ENCODE measurements around the gene PROZ.

Gene PROZ

DNA sequence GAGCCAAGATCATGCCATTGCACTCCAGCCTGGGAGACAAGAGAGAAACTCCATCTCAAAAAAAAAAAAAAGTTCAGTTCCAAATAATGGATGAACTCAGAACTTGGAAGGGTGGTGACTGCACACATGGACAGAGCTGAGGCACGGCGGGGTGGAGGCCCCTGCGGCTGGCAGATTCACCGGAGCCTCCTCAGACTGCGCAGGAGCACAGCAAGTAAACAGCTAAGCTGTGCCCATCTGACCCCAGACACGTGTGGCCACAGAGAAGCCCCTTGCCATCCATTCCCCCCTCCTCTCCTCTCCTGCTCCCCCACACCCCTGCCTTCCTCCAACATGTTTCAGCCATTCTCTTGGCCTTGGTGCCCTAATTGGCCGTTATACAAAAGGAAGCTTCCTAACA, 15.6 kb upstream of the PROZ start:
- no peak for DNase-seq

DNA sequence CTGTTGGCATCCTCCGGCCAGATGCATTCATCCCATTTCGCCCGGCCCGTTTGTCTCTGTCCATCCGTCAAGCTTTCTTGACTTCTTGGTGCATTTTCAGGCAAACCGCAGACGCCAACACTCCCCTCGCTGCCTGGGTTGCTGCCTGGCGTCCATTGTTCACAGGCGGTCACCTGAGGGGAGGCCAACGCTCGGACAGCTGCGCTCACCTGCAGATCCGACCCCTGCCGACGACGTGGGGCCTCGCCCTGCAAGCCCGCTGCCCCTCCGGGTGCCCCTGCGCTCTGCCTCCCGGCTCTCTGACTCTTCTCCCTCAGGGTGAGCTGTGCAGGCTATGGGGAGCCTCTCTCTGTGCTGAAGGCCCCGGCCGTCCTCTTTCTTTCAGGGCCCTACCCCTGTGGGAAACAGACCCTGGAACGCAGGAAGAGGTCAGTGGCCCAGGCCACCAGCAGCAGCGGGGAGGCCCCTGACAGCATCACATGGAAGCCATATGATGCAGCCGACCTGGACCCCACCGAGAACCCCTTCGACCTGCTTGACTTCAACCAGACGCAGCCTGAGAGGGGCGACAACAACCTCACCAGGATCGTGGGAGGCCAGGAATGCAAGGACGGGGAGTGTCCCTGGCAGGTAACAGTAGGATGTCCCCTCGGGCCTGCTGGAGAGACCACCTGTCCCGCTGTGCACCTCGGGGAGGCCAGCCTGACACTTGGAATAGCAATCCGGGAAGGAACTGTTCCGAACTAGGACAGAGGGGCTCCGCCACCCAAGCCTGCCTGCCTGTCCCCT, 14.8 kb upstream of the PROZ start:
- DNase-seq = no peak

DNA sequence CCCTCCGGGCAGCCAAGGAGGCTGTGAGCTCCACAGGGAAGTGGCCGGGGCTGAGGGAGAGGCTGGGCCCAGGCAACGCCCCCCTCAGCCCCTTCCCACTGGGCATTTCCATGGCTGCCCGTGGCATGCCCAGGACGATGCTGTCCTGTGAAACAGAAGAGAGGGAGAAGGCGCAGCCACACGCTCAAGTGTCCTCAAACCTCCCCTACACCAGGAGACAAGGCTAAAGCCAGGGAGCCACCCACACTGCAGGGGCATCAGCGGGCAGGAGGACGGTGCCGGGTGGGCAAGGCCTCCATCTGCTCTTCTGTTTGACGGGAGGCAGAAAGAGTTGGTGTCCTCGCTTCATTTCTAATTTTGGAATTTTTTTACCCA, 14.2 kb upstream of the PROZ start:
- DNase-seq = no peak

DNA sequence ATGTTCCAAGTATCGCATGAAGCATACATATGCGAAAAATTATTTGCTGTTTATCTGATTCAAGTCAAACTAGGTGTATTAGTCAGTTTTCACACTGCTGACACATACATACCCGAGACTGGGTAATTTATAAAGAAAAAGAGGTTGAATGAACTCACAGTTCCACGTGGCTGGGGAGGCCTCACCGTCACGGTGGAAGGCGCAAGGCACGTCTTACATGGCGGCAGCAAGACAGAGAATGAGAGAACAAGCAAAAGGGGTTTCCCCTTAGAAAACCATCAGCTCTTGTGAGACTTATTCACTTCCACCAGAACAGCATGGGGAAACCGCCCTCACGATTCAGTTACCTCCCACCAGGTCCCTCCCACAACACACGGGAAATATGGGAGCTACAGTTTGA, 13.0 kb upstream of the PROZ start:
- no peak for DNase-seq

DNA sequence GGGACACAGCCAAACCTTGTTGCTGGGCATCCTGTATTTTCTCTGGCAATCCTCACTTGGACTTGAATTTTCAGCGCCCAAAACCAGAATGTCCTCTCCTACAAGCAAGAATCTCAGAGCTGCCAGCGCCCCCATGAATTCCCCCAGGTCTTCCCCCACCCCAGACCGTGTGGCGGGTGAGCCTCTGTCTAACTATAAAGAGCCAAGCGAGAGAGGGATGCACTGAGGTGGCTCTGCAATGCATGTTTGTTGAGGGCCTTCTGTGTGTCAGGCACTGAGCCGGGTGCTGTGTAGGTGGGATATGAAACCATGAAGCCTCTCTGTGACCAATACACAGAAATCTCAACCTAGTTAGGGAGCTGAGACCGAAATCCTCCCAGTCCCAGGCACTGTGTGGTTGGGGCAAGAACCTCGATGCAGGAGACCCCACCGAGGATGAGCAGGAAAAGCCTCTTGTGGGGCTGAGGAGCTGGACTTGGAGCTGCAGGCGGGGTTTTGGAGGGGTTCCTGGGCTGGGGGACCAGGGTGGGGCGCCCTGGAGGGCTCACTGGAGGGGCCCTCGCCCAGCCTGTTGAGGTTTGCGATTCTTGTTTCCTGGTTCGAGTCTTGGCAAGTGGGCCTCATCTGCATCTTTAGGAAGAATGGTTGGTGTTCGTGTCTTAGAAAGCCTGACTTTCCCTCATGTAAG, 12.4 kb upstream of the PROZ start:
- DNase-seq = no peak

DNA sequence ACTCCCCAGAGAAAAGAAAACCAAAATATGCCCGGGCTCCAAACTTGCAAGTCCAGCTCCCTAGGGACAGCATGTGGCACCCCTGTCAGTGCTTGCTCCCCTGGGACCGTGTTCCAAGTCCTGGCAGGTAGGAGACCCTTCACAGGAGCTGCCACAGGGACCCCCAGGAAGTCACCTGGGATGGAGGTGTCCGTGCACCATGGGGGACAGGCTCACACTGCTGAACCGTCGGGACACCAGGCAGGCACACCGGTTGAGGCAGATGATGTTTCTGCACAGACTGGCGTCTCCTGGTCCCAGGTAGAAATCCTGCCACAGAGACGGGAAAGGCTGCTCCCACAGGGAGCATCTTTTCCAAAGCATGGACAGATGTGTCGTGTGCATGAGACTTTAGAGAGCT, 11.7 kb upstream of the PROZ start:
- DNase-seq = no peak

DNA sequence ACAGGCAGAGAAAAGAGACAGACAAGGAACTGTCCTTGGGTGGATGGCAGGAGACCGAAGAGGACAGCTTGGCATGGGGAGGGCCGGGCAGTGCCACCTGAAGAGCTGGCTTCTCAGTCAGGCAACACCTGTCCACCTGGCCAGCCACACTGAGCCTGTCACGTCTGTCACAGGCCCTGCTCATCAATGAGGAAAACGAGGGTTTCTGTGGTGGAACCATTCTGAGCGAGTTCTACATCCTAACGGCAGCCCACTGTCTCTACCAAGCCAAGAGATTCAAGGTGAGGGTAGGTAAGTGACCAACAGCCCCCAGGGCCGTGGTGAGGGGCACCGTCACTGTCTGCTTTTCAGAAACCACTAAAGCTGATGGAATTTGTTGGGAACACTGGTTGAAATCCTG, 11.2 kb upstream of the PROZ start:
- DNase-seq = no peak

DNA sequence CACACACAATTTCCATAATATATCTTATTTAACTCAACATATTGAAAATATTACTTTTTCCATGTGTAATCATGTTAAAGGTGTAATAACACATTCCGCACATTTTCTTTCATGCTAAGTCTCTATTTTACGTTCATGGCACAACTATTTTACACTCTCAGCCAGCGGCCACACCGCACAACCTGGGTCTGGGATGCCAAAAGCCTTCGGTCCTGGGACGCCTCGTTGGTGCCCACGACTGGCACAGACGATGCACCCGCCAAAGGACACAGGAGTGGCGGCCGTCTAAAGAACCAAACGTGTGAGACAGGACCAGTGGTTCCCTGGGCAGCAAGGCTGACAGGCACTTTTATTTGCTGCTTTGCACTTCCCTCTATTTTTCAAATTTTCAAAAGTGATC, 10.0 kb upstream of the PROZ start:
- no peak for DNase-seq

DNA sequence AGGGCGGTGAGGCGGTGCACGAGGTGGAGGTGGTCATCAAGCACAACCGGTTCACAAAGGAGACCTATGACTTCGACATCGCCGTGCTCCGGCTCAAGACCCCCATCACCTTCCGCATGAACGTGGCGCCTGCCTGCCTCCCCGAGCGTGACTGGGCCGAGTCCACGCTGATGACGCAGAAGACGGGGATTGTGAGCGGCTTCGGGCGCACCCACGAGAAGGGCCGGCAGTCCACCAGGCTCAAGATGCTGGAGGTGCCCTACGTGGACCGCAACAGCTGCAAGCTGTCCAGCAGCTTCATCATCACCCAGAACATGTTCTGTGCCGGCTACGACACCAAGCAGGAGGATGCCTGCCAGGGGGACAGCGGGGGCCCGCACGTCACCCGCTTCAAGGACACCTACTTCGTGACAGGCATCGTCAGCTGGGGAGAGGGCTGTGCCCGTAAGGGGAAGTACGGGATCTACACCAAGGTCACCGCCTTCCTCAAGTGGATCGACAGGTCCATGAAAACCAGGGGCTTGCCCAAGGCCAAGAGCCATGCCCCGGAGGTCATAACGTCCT, 9.4 kb upstream of the PROZ start:
- DNase-seq = no peak

DNA sequence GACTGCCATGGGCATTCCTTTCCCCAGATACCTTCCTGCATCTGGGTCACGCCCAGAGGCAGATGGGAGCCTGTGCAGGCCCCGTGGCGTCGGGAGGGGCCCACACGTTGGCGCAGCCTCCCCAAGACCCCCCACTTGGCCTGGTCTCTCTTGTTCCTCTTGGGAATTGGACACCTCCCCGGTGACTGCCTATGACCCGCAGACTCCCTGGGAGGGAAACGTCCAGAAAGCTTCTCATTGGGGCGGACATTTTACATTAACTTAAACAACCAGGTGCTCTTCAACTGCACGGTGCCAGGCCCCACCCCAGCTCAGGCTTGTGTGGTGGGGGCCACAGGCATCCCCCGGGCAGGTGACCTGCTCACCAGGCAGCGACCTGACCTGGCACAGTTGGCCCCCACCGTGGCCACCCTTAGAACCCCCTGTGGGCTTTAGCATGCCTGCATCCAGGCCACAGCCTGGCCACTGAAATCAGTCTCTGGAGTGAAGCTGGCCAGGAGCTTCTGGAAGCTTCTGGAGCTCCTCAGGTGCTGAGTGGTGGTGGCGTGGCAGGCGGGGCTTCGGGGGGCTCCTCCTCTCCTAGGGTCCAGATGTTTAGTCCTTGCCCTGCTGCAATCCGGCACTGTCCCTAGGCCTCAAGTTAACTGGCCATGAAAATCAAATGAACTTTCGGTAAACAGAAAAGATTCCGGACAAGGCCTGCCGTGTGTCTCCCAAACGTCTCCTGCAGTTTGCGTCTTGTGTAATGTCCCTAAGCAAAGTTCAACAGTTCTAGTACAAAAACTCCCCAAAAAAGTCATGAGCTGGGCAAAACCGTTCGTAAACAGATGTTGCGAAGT, 8.5 kb upstream of the PROZ start:
- DNase-seq = no peak

DNA sequence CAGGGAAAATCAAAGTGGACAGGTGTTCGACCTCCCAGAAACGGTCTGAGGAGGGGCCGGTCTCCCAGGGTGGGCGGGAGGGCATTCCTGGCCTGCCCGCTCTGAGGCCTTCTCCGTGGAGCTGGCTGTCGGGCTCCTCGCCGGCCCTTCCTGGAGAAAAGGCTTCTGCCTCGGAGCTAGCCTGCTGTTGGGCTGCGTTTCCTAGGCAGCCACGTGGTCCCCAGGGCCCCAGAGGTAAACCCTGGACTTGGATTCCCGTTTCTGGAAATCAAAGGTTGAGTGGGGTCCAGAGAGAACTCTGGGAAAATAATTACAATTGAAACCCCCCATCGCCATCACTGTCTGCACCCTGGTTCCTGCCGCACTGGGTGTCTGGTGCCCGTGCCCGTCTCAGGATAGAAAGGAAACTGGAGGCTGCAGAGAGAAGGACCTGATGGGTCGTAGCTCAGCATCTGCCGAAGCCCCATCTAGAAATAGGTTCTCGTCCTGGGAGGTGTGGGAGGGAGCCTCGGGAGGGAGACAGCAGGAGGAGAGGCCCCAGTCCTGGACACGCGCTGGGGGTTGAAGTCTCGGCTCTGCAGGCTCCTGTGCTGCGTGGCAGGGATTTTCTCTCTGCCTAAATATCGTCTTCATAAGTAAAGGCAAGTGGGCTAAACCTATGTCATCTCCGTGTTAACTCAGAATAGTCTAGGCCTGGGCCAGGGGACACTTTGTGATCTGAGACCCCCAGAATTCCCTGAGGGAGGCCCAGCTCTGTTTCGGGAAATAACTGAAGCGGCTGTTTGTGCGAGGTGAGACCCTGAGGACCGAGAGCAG, 7.7 kb upstream of the PROZ start:
- DNase-seq = no peak

DNA sequence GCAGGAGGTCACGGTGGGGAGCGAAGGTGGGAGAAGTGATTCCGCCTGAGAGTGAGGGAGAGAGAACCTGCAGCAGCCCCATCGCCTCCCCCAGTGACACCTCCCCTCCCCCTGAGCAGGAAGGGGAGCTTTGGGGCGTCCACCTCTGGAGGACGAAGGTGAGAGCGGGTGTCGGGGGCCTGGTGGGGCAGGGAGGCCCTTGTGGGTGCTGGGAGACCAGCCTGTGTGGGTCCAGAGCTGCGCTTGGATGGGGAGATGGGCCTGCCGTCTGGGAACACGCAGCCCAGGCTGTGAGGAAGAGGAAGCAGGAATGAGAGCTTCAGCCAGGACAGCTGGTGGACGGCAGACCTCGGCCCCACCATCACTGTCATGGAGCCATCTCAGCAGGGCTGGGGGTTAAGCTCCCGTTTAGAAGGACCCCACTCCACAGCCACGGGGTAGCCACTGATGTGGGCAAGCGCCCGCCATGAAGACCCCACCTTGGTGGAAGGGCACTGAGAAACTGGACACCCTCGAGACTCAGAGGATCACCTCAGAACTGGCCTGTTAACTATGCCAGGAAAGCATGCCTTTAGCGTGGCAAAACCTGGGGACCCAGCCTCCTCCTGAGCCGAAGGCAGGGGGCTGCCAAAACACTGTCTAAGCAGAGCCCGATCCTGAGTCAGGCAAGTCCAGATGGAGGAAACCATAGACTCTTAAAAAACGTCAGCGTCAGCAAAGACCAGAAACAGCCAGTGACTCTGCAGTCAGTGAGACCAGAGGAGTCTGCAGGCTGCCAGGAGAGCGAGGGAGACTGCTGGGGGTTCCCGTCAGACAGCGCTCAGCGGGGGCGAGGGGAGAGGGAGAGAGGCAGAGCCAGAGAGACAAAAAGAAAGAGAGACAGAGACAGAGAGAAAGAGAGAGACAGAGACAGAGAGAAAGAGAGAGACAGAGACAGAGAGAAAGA, 6.4 kb upstream of the PROZ start:
- DNase-seq = no peak

DNA sequence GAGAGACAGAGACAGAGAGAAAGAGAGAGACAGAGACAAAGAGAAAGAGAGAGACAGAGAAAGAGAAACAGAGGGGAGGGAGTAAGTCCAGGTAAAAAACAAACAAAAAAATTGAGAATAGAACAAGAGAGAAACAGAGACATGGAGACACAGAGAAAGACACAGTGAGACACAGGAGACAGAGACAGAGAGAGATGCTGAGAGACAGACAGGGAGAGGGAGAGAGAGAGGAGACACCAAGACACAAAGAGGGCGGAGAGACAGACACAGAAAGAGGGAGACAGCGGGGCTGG, 5.8 kb upstream of the PROZ start:
- no peak for DNase-seq

DNA sequence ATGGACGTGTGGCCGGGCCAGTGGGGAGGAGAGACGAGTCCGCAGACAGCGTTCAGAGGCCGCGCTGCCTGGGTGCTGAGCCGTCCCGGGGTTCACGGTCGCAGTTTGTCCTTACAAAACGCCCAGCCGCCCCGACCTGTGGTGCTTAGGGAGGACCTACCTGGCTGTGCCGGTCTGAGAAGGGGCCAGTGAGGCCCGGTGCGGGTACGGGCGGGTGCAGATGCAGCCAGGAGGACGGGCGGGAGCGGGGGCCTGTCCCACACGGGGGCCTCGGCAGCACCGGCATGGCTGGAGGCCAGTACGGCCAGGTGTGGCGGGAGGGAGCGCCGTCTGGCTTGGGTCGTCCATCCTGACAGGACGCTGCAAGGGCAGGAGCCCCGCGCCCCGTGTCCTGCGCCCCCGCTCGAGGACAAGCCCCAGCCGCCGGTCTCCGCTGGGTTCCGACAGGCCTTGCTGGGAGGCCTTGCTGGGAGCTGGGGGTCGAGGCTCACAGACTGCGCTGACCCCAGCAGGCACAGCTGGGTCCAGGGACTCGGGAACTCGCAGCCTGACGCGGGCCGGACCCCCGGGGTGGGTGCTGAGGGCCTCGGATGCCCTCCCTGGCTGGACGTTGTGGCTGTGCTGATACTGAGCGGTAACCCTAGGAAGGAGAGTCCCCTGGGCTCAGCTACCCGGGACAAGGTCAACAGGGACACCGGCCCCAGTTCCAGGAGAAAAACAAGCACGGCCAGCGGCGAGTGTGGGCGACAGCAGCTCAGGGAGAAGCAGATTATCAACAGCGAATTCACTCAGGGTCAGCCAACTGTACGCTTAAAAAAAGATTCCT, 5.3 kb upstream of the PROZ start:
- DNase-seq = no peak

DNA sequence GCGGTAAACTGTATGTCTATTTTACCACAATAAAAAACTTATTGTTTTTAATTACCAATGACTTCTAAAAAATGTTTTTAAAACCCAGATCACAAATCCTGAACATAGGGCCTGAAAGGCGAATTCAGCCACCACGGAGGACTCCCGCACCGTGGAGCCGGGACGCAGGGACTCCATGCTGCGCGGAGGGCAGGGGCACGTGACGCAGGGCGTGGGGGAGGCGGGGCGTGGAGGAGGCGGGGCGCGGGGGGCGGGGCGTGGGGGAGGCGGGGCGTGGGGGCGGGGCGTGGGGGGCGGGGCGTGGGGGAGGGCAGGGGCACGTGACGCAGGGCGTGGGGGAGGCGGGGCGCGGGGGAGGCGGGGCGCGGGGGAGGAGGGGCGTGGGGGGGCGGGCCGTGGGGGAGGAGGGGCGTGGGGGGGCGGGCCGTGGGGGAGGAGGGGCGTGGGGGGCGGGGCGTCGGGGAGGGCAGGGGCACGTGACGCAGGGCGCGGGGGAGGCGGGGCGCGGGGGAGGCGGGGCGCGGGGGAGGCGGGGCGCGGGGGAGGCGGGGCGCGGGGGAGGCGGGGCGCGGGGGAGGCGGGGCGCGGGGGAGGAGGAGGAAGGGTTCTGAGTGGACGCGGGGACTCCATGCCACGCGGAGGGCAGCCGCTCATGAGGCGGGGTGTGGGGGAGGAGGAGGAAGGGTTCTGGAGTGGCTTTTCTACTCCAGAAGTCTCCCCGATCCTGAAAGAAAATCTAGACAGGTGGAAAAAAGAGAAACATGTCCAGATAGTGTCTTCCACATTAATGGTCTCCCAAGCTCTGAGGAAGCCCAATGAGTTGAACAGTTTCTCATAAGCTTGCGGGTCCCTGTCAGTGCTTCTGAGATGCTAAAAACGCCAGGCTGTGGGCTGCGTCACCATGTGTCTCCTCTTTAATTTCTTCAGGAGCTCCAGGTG, 4.4 kb upstream of the PROZ start:
- DNase-seq = no peak

DNA sequence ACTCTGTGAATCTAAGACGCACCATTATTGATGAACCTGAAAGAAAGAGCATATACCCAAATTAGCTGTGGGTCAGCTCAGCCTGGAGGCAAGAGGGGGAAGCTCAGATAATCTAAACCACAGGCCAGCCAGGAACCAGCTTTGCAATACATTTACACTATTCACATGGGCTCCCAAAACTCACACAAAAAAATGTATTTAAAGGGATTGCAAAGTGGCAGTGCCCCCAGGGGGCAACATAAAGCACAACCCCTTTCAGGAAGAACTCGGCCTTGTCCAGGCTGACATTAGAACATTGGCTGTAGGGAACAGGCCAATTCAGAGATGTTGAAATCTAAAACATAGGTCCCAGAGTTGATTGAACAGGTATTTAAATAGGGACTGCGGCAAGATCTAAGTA, 3.2 kb upstream of the PROZ start:
- no peak for DNase-seq

DNA sequence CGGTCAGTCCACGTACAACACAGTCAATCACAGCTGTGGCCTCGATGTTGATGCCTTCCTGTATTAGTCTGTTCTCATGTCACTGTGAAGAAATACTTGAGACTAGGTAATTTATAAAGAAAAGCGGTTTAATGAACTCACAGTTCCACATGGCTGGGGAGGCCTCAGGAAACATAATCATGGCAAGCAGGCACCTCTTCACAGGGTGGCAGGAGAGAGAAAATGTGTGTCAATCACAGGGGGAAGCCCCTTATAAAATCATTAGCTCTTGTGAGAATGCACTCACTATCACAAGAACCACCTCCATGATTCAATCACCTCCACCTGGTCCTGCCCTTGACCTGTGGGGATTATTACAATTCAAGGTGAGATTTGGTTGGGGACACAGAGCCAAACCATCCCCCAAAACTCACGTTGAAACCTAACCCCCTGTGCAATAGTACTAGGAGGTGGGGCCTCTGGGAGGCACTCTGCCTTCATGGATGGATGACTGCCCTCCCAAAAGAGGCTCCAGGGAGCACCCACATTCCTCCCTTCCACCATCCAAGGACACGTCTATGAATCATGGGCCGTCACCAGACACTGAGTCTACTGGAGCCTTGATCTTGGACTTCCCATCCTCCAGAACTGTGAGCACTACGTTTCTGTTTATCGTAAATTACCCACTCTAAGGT, 2.3 kb upstream of the PROZ start:
- no peak for DNase-seq

DNA sequence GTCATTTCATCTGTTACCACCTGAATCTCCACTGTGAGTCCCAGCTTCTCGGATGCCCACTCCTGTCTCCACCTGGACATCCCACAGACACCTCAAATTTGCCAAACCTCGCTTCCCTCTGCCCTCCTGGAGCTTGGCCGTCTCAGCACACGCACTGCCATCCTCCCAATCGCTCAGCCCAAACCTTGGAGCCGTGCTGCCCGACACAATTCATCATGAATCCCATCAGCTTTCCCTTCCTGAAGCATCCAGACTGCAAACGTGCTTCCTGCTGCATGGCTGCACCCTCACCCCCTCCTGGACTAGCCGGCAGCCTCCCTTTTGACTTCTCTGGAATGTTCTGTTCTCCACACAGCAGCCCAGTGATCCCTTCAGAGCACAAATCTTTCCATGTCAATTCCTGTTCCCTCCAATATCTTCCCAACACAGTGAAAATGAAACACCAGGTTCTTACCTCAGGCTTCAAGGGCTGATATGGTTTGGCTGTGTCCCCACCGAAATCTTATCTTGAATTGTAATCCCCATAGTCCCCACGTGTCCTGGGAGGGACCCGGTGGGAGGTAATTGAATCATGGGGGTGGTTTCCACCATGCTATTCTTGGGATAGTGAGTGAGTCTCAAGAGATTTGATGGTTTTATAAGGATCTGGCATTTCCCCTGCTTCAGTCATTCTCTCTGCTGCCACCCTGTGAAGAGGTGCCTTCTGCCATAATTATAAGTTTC, 1.1 kb upstream of the PROZ start:
- DNase-seq = no peak
